NCI-H446 (cell line): ENCODE data around the gene PTPRCAP.
A peak's percentile ranks its signal among the peaks of the same experiment; 100 is the strongest.

ENCODE experiments used
- DNase-seq, 2 experiments: peaks; one replicate each; lab custom pipeline; 2025; lab: John Stamatoyannopoulos, UW

PTPRCAP gene

DNA sequence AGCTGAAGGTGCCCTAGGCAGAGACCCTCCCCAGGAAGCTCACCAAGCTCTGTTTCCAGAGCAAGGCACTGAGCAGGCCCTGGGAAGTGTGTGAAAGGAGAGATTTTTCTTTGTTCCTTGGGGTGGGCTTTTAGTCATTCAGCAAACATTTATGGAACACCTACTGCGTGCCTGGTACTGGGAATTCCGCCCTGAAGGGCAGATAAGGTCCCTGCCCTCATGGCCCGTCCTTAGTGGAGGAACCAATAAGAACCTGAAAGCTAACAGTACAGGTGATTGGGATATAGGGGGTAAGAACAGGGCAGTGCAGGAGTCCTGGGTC, 27.7 kb upstream of the PTPRCAP start:
- no peak for DNase-seq

GRCh38 chr11:67464411-67465188, 27.1 kb upstream of the PTPRCAP start:
- no peak for DNase-seq

GRCh38 chr11:67463680-67464410, 26.4 kb upstream of the PTPRCAP start:
- no peak for DNase-seq

- DNase-seq = no peak
These were observed 25.7 kb upstream of the PTPRCAP start for GRCh38 chr11:67463186-67463585.

DNA sequence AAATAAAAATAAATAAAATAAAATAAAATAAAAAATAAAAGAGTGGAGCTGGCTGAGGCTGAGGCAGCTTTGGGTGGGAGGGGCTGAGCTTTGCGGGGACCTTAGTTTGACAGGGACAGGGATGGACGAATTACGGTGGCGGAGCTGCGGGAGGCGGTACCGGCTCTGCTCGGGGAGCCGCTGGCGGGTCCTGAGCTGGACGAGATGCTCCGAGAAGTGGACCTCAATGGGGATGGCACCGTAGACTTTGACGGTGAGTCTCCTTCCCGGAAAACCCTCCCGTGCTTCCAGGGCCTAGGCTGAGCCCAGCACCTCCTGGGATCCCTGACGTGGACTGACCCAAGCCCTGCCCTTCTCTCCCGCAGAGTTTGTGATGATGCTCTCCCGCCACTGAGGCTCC, 20.8 kb upstream of the PTPRCAP start:
- DNase-seq = no peak

GRCh38 chr11:67457453-67457852, 20.0 kb upstream of the PTPRCAP start:
- no peak for DNase-seq

DNA sequence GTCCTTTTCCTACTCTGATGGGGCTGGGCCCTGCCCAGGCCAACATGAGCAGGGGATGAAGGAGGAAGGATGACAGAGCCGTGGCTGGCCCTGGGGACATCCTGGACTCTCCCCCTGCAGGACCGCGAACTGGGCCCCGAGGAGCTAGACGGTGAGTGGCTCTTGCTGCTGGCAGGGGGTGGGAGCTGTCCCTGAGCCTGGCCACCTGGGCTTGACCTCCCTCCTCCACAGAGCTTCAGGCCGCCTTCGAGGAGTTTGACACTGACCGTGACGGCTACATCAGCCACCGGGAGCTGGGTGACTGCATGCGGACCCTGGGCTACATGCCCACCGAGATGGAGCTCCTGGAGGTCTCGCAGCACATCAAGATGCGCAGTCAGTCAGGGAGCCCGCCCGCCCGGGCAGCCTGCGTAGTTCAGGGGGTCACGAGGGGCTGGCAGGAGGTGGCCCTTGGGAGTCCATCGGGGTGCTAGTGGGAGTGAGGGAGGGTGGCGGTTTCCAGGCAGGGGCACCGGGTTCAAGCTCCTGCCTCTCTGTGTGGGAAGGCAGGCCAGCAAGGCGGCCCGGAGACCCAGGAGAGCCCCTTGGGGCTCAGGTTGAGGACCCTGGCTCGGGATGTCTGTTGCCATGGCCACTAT, 18.7 kb upstream of the PTPRCAP start:
- no peak for DNase-seq

DNA sequence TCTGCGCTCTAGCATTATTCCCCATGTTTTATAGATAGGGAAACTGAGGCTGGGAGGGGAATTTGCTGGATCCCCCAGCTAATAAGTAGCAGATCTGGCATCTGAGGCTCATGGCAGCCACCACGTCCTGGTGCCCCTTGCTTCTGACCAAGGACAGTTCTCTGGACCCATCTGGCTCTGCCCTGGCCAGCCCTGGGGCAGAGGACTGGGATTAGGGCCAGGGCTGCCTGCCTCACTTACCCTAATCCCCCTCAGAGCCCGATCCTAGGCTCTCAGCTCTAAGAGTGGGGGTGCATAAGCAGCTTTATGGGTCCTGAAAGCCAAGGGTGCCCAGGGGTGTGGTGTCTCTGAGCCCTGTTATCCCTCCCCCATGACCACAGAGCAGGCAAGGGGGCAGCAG, 17.6 kb upstream of the PTPRCAP start, which contains the start of gene CABP4:
CABP4 (plus strand) TSS at position 301 of the 400 bp plus-strand sequence; CDS start at position 371, 70 bp downstream.
- DNase-seq = no peak

DNA sequence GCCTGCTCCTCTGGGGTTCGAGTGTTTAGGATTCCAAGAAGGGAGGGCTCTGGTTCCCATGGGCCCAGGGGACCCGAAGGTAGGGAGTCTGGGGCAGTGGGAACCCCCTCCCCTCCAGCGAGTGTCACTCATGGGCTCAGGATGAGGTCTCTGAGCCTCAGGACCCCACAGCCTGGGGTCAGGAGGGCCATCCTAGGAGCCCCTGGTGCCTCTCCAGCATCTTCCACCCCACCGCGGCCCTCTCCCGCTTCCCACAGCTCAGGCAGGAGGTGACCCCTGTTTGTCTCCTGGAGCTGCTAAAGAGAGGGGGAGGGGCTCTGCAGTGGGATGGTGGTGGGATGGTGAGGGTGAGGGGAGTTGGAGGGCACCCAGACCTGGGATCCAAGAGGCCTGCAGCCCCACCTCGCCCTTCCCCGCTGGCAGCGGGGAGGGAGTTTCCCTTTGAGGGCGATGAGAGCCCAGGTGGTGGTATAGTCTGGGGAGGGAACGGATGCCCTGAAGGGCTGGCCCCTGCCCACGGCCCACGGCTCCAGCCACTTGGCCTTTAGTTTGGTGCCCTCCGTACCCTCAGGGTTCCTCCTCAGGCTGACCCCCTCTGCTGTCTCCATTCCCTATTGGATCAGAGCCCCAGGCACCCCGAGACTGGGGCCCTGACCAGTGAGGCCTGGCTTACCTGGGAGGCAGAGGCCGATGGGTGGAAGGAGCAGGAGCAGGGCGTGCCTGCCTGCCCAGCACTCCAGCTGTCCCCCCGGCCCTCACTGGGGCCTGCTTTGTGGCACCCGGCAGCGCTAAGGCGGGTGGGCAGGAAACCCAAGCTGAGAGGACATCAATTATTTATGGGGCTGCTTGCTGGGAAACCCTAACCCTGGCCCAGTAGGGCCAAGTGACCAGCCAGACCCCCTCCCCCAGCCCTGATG, 16.6 kb upstream of the PTPRCAP start:
- no peak for DNase-seq

DNA sequence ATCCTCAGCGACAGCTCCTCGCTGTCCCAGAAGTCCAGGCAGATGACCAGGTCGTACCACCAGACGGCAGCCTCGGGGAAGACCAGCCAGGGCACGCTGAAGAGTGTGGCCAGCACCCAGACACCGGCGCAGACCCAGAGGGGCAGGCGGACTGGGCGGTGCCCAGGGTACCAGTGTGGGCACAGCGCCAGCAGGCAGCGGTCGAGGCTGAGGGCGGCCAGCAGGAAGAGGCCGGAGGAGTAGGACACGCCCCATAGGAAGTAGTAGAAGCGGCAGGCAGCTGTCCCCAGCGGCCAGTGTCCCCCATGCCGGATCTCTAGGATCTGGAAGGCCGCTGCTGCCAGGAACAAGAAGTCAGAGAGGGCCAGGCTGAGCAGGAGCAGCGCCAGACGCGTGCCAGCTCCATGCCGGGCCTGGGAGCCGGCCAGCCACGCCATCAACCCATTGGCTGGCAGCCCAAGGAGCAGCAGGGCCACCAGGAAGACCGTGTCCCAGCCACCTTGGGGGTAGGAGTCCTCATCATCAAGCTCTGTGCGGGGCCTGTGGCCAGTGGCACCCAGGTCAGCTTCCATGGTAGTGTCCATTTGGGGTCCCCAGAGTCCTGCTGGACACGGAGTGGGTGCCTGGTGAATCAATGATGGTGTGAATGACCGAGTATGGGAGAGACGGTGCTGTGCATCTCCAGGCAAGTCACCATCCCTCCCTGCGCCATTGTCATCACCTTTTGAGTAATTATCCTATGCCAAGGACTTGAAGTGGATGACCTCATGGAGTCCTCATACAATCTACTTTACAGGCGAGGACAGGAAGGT, 14.9 kb upstream of the PTPRCAP start, which contains the start of gene GPR152:
GPR152 (minus strand) TSS at position 589 of the 812 bp plus-strand sequence; CDS start at position 584, 5 bp downstream.
- DNase-seq = peak in 1 of 2 experiments; percentile 68

DNA sequence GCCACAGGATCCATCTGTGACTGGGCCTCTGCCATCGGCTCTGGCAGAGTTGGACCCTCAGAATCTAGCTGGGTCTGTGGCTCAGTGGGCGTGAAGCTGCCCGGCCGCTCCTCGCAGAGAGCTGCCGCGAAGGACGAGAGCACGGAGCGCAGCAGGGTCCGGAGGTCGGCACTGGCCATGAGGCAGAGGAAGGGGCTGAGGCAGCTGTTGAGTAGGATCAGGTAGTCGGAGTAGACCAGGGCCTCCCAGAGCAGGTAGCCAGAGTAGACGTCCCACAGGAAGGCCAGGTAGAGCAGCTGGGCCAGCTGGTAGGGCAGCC, 14.1 kb upstream of the PTPRCAP start:
- no peak for DNase-seq

DNA sequence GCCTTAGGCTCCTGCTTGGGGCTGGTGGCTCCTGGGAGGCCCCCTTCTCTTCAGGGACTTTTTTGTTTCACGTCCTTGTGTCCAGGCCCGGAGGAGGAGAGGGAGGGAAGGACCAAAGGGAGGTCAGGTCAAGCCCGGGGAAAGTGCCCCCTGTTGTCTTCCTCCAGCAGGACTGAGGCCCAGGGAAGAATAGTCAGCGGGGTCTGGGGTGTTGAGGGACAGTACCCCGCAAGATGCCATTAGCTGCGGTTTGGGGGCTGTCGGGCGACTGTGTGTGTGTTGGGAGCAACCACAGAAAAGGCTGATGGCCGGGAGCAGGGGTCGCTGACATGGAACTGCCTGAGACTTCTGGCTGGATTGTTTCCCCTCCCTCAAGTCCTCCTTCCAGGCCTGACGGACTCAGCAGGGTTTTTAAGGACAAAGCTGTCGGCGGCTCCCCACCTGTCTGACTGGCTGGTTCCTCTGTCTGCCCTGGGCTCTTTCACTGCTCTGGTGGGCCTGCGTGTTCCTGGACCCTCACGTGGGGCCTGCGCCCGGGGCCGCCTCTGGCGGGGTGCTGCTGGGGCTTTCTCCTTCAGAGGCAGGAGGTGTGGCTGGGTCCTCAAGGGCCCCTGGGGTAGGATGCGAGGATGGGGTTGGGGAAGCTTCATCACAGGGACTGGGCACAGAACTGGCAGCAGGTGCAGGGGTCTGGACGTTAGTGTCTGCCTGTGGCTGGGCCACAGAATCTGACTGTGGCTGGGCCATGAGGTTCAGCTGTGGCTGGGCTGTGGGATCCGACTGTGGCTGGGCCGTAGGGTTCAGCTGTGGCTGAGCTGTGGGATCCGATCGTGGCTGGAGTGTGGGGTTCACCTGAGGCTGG, 13.5 kb upstream of the PTPRCAP start:
- DNase-seq = no peak

- DNase-seq = no peak
These were observed 11.8 kb upstream of the PTPRCAP start for GRCh38 chr11:67449116-67449844.

DNA sequence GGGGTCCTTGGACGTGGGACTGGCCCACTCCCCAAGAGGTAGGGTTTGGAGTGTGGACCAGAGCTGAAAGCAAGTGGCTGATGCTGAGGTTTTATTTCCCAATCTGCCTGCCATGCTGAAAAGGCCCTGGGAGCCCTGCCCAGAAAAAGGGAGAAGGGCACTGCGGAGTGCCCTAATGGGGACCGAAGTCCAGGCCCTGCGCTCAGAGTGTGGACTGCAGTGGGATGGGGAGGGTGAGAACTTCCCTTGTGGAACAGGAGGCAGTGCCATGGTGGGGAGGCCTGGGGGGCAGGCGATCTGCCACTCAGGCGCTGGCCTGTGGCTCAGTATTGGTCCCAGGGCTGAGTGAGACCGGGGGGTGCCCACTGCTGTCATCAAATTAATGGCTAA, 10.7 kb upstream of the PTPRCAP start:
- no peak for DNase-seq

GRCh38 chr11:67445515-67445914, 8.0 kb upstream of the PTPRCAP start:
- no peak for DNase-seq

DNA sequence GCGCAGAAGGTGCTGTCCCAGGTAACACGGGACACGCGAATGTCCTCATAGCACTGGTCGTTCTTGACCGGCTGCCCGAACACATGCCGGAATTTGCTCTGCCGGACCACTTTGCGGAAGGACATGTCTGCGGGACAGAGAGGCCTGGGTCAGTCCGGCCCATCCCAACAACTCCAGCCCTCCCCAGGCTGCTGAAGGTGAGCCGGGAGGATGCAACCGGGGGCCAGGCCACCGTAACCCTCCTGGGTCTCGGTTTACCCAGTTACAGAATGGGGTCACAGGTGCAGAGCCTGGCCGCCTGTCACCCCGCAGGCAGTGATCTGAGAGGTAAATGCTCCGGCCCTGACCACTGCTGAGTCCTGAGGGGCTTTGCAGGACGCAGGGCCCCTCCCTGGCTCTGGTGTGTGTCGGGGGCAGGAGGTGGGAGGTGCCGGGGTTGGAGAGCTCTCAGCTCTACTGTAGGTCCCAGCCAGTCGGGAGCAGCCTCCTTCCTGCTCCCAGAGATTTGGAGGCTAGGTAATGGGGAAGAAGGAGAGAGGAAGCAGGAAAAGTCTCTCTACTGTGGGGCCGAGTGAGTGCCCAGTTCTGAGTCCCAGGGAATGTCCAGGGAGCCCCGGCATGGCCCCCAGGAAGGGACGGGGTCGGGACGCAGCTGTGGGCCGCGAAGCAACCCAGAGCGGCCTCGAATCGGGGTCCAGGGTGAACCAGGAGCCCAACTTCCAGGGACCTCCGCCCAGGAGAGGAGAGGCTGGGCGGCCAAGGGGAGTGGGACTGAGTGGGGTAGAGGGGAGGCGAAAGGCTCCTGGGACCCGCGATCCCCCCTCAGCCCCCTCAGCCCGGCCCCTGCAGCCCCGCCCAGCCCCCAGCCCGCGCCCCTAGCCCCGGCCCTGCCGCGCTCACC, 5.3 kb upstream of the PTPRCAP start:
- no peak for DNase-seq

DNA sequence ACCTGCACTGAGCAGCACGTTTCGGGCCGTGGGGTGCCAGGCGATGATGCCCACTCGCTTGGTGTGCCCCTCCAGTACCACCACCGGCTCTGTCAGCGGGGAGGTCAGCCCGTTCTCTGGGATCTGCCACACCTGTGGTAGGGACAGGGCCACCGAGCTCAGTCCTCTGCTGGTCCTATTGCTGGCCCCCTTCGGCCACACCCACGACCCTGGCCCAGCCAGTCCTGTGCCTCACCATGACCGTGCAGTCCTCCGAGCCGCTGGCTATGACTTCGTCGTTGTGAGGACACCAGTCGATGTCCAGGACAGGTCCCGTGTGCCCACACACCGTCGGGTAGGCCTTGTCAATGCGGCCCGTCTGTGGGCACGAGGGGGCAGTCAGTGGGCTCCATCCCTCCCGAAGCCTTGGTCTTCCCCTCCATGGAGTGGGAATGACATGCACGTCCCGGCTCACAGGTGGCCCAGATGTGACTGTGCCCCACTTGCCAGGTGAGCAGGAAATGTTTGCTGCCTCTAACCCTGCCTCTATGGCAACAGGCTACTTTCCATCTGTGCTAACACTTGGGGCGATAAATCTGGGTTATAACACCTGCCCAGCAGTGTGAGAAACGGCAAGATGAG, 4.4 kb upstream of the PTPRCAP start:
- DNase-seq = no peak

DNA sequence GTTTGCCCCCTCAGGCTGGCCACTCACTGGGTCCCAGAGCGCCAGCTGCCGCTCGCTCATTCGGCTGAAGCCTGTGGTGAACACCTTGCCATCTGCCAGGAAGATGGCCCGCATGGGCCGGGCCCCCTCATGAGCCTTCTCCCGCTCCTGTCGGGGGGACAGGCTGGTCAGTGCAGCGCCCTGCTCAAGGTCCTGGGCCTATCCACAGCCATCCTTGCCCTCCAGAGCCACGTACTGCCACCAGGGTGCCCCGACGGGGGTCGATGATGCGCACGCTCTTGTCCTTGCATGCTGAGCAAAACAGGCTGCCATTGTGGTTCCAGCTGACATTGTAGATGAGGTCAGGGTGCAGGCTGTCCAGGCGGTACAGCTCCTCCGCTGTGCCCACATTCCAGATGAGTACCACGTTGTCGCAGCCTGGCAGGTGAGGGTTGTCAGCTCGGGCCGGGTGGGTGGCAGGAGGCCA, 3.6 kb upstream of the PTPRCAP start:
- no peak for DNase-seq
